ENCODE results near the gene SEMA6B. TPM values are rescaled to one million over a fixed set of nuclear protein-coding genes. Genes with fewer than 3 reads are reported as not detected.

The SEMA6B gene
- total RNA-seq, 2 donors from 2014 or later = 28.9 to 67.8 TPM

- no peak for DNase-seq
- Histone ChIP-seq H3K4me1 (ENCODE audit: control insufficient read depth, insufficient read depth, low read length) (no peaks in the 10 kb centered on the region), H3K9me3 (ENCODE audit: control insufficient read depth, low read length) (no peaks in the 10 kb centered on the region), H3K36me3 (ENCODE audit: control insufficient read depth, insufficient read depth, low read length) (peaks cover 2% of the 10 kb centered on the region), H3K4me3 (ENCODE audit: low read length) (no peak overlapping the region), H3K27ac (ENCODE audit: low read depth, low read length) (no peak overlapping the region), H3K27me3 (ENCODE audit: control insufficient read depth, insufficient read depth, low read length, poor library complexity, severe bottlenecking) (no peaks in the 10 kb centered on the region), H3K9ac (ENCODE audit: extremely low read depth, low read length, poor library complexity, severe bottlenecking) (no peak overlapping the region)
- 94 to 96% methylated on average over 12 of the region's 12 CpGs for WGBS, 2 experiments (ENCODE audit: insufficient coverage in 1 of 2, insufficient read length in 1 of 2)
- H3K27ac Mint-ChIP-seq = no peak overlapping the region
- H3K4me3 Mint-ChIP-seq = no peak overlapping the region
- no peaks in the 10 kb centered on the region for H3K9me3 Mint-ChIP-seq
- peaks cover 30% of the 10 kb centered on the region for H3K36me3 Mint-ChIP-seq (ENCODE audit: low read depth)
- H3K27me3 Mint-ChIP-seq (ENCODE audit: insufficient read depth) = peaks cover 16% of the 10 kb centered on the region
- no peaks in the 10 kb centered on the region for H3K4me1 Mint-ChIP-seq
- no peak for TF ChIP-seq CTCF (conservative IDR thresholded peaks at IDR 0.05)
Measured at GRCh38 chr19:4507150-4507452, 52.4 kb downstream of the SEMA6B start.

- H3K36me3 Mint-ChIP-seq (ENCODE audit: low read depth) = peaks cover 32% of the 10 kb centered on the region
- H3K4me1 Mint-ChIP-seq = no peaks in the 10 kb centered on the region
- Histone ChIP-seq H3K4me1 (ENCODE audit: control insufficient read depth, insufficient read depth, low read length) (no peaks in the 10 kb centered on the region), H3K27ac (ENCODE audit: low read depth, low read length) (no peak overlapping the region), H3K9ac (ENCODE audit: extremely low read depth, low read length, poor library complexity, severe bottlenecking) (no peak overlapping the region), H3K9me3 (ENCODE audit: control insufficient read depth, low read length) (no peaks in the 10 kb centered on the region), H3K36me3 (ENCODE audit: control insufficient read depth, insufficient read depth, low read length) (peaks cover 2% of the 10 kb centered on the region), H3K4me3 (ENCODE audit: low read length) (no peak overlapping the region), H3K27me3 (ENCODE audit: control insufficient read depth, insufficient read depth, low read length, poor library complexity, severe bottlenecking) (no peaks in the 10 kb centered on the region)
- peaks cover 11% of the 10 kb centered on the region for H3K27me3 Mint-ChIP-seq (ENCODE audit: insufficient read depth)
- no peak overlapping the region for H3K4me3 Mint-ChIP-seq
- H3K9me3 Mint-ChIP-seq = no peaks in the 10 kb centered on the region
- 91 to 100% methylated on average over 15 to 17 of the region's 17 CpGs for WGBS, 2 experiments (ENCODE audit: insufficient coverage in 1 of 2, insufficient read length in 1 of 2)
- DNase-seq = no peak
- peak; percentile 50 for TF ChIP-seq CTCF (conservative IDR thresholded peaks at IDR 0.05)
- H3K27ac Mint-ChIP-seq = no peak overlapping the region
Measured at GRCh38 chr19:4506449-4507149, 52.9 kb downstream of the SEMA6B start.

- Mint-ChIP-seq H3K27ac (no peak overlapping the region), H3K36me3 (ENCODE audit: low read depth) (peaks cover 34% of the 10 kb centered on the region), H3K4me1 (no peaks in the 10 kb centered on the region), H3K27me3 (ENCODE audit: insufficient read depth) (peaks cover 4% of the 10 kb centered on the region), H3K9me3 (no peaks in the 10 kb centered on the region), H3K4me3 (no peak overlapping the region)
- H3K27me3 ChIP-seq (ENCODE audit: control insufficient read depth, insufficient read depth, low read length, poor library complexity, severe bottlenecking) = no peaks in the 10 kb centered on the region
- H3K27ac ChIP-seq (ENCODE audit: low read depth, low read length) = no peak overlapping the region
- DNase-seq = no peak
- no peak overlapping the region for H3K4me3 ChIP-seq (ENCODE audit: low read length)
- H3K4me1 ChIP-seq (ENCODE audit: control insufficient read depth, insufficient read depth, low read length) = no peaks in the 10 kb centered on the region
- 95% methylated on average over 18 to 34 of the region's 34 CpGs for WGBS, 2 experiments (ENCODE audit: insufficient coverage in 1 of 2, insufficient read length in 1 of 2)
- no peaks in the 10 kb centered on the region for H3K9me3 ChIP-seq (ENCODE audit: control insufficient read depth, low read length)
- H3K36me3 ChIP-seq (ENCODE audit: control insufficient read depth, insufficient read depth, low read length) = peaks cover 7% of the 10 kb centered on the region
- TF ChIP-seq CTCF (conservative IDR thresholded peaks at IDR 0.05) = no peak
- no peak overlapping the region for H3K9ac ChIP-seq (ENCODE audit: extremely low read depth, low read length, poor library complexity, severe bottlenecking)
Measured at GRCh38 chr19:4505570-4506448, 53.7 kb downstream of the SEMA6B start.
